ENCODE measurements around the gene KAZN. TPM values are rescaled to one million over a fixed set of nuclear protein-coding genes. Genes with fewer than 3 reads are reported as not detected.
"Not testable (repeated sequence)": the region's sequence is repeated elsewhere in the genome, so short reads cannot be mapped to it uniquely, and the experiment has no call there.

KAZN gene
- total RNA-seq, 6 experiments from 2014 or later, result 13.1 to 22.3 (median 20.7) TPM

GRCh38 chr1:15036101-15036500 is 437.6 kb downstream of the KAZN start:
- no peak for DNase-seq
- Mint-ChIP-seq H3K4me3 (no peak overlapping the region), H3K9me3 (no peaks in the 10 kb centered on the region), H3K27me3 (ENCODE audit: insufficient read depth) (peaks cover 5% of the 10 kb centered on the region; the same call in 1 of the 2 replicates), H3K27ac (no peak overlapping the region), H3K36me3 (ENCODE audit: low read depth) (no peaks in the 10 kb centered on the region), H3K4me1 (ENCODE audit: low read depth) (peaks cover 30% of the 10 kb centered on the region)
- TF ChIP-seq CTCF (IDR thresholded peaks at IDR 0.05), result no peak

- Mint-ChIP-seq H3K4me1 (ENCODE audit: low read depth) (peaks cover 15% of the 10 kb centered on the region), H3K9me3 (no peaks in the 10 kb centered on the region), H3K4me3 (no peak overlapping the region), H3K27me3 (ENCODE audit: insufficient read depth) (peaks cover 5% of the 10 kb centered on the region; the same call in 1 of the 2 replicates), H3K27ac (no peak overlapping the region), H3K36me3 (ENCODE audit: low read depth) (no peaks in the 10 kb centered on the region)
- DNase-seq, result no peak
- TF ChIP-seq CTCF (IDR thresholded peaks at IDR 0.05), result peak; percentile 73
These were observed 439.9 kb downstream of the KAZN start for GRCh38 chr1:15038232-15039016.

GRCh38 chr1:15039017-15039648 is 440.6 kb downstream of the KAZN start:
- H3K9me3 Mint-ChIP-seq, result no peaks in the 10 kb centered on the region
- H3K27me3 Mint-ChIP-seq (ENCODE audit: insufficient read depth), result peaks cover 2% of the 10 kb centered on the region; the same call in 1 of the 2 replicates
- peaks cover 8% of the 10 kb centered on the region for H3K4me1 Mint-ChIP-seq (ENCODE audit: low read depth)
- H3K36me3 Mint-ChIP-seq (ENCODE audit: low read depth), result no peaks in the 10 kb centered on the region
- no peak overlapping the region for H3K27ac Mint-ChIP-seq
- no peak overlapping the region for H3K4me3 Mint-ChIP-seq
- no peak for DNase-seq
- no peak for TF ChIP-seq CTCF (IDR thresholded peaks at IDR 0.05)

GRCh38 chr1:15039901-15040300 is 441.4 kb downstream of the KAZN start:
- DNase-seq, result no peak
- no peaks in the 10 kb centered on the region for H3K36me3 Mint-ChIP-seq (ENCODE audit: low read depth)
- H3K27me3 Mint-ChIP-seq (ENCODE audit: insufficient read depth), result peaks cover 2% of the 10 kb centered on the region; the same call in 1 of the 2 replicates
- H3K4me3 Mint-ChIP-seq, result no peak overlapping the region
- H3K9me3 Mint-ChIP-seq, result no peaks in the 10 kb centered on the region
- H3K27ac Mint-ChIP-seq, result no peak overlapping the region
- peaks cover 5% of the 10 kb centered on the region; the same call in 1 of the 2 replicates for H3K4me1 Mint-ChIP-seq (ENCODE audit: low read depth)
- no peak for TF ChIP-seq CTCF (IDR thresholded peaks at IDR 0.05)

GRCh38 chr1:15040685-15041084 is 442.2 kb downstream of the KAZN start:
- not testable (repeated sequence) for H3K4me1 Mint-ChIP-seq (ENCODE audit: low read depth); DNase-seq; H3K4me3 Mint-ChIP-seq; H3K9me3 Mint-ChIP-seq; H3K36me3 Mint-ChIP-seq (ENCODE audit: low read depth); H3K27me3 Mint-ChIP-seq (ENCODE audit: insufficient read depth); H3K27ac Mint-ChIP-seq

- DNase-seq, result no peak
- Mint-ChIP-seq H3K4me1 (ENCODE audit: low read depth) (peaks cover 5% of the 10 kb centered on the region; the same call in 1 of the 2 replicates), H3K9me3 (no peaks in the 10 kb centered on the region), H3K27ac (no peak overlapping the region), H3K4me3 (no peak overlapping the region), H3K36me3 (ENCODE audit: low read depth) (no peaks in the 10 kb centered on the region), H3K27me3 (ENCODE audit: insufficient read depth) (peaks cover 2% of the 10 kb centered on the region; the same call in 1 of the 2 replicates)
- TF ChIP-seq CTCF (IDR thresholded peaks at IDR 0.05), result no peak
These were observed 444.4 kb downstream of the KAZN start for GRCh38 chr1:15042866-15043265.

Data from HFFc6 (cell line).